HCT116 (cell line): ENCODE results near the gene THSD7B. TPM values are rescaled to one million over a fixed set of nuclear protein-coding genes. Genes with fewer than 3 reads are reported as not detected.

Experiments used
- ATAC-seq: fragments of 200-7000 bp; cut with Tn5 transposase; 2 replicates; pipeline ENCODE4 v1.9.1; 2020; ENCODE audit warnings: mild to moderate bottlenecking, moderate library complexity
- BruUV-seq: library from RNA; stranded (reverse); fragments of 400-500 nt; replicated peaks from 2 replicates; lab custom pipeline; 2021; lab: Mats Ljungman, UMichigan
- CTCF ChIA-PET: fragments of 300-600 bp; sonication (Branson Sonifier 250); formaldehyde crosslinking; loops from one replicate; lab custom pipeline; 2021; ENCODE audit warnings: antibody characterized with exemption; lab: Charles Lee
- POLR2A ChIA-PET: fragments of 300-600, 350-600 bp; sonication (Branson Sonifier 250); formaldehyde crosslinking; loops from one replicate; lab custom pipeline; 2021; ENCODE audit warnings: antibody characterized with exemption; lab: Charles Lee
- RAD21 ChIA-PET, 2 experiments: fragments of 300-600 bp; sonication (Branson Sonifier 250); formaldehyde crosslinking; loops; one replicate each; lab custom pipeline; 2023; ENCODE audit warnings: low total read pairs in 2 of 2; ENCODE audit not compliant: uncharacterized antibody in 2 of 2, unreplicated experiment in 2 of 2, low non-redundant PET in 1 of 2; lab: Charles Lee
- DNase-seq: peaks from one replicate; pipeline ENCODE4 v3.0.0-alpha.2; 2010; ENCODE audit warnings: low read depth, low spot score
- H2AFZ ChIP-seq: fragments of 200-600 bp; shearing (Covaris generic), sonication (generic); 2 replicates; pipeline ENCODE4 v1.6.1; 2017; ENCODE audit warnings: low read depth, mixed run types, mixed read lengths, antibody characterized with exemption, low read length; ENCODE audit not compliant: poor library complexity, severe bottlenecking
- H3K27ac ChIP-seq: 2 replicates; pipeline ENCODE4 v1.5.1; 2012; ENCODE audit warnings: low read depth, low read length
- H3K27me3 ChIP-seq: fragments of 200-600 bp; sonication (generic); 2 replicates; pipeline ENCODE4 v1.6.1; 2016; ENCODE audit warnings: mixed run types, low read length, mixed read lengths; ENCODE audit not compliant: insufficient read depth
- H3K36me3 ChIP-seq, 2 experiments: fragments of 200-500 bp in 1 of 2; fragments of 200-600 bp in 1 of 2; sonication (Bioruptor generic) in 1 of 2; sonication (generic) in 1 of 2; 2 replicates each; pipeline versions ENCODE4 v1.5.1 to v1.6.1; 2014 to 2016; ENCODE audit warnings: low read length in 2 of 2, inconsistent platforms in 1 of 2, mixed read lengths in 1 of 2, mixed run types in 1 of 2; ENCODE audit not compliant: insufficient read depth in 2 of 2, control insufficient read depth in 1 of 2
- H3K4me1 ChIP-seq, 2 experiments: fragments of 200-600 bp in 1 of 2; sonication (generic) in 1 of 2; 2 replicates each; pipeline versions ENCODE4 v1.5.1 to v1.6.1; 2012 to 2017; ENCODE audit warnings: low read length in 2 of 2, inconsistent platforms in 1 of 2, mild to moderate bottlenecking in 1 of 2, mixed read lengths in 1 of 2, mixed run types in 1 of 2, moderate library complexity in 1 of 2; ENCODE audit not compliant: insufficient read depth in 2 of 2, control insufficient read depth in 1 of 2
- H3K4me2 ChIP-seq: fragments of 200-600 bp; sonication (generic); 2 replicates; pipeline ENCODE4 v1.6.1; 2017; ENCODE audit warnings: mixed run types, low read length, mixed read lengths
- H3K4me3 ChIP-seq, 2 experiments: fragments of 200-600 bp in 1 of 2; sonication (generic) in 1 of 2; replicated peaks in 1 of 2; 2 replicates each; pipeline ENCODE4 v1.5.1; 2011 to 2016; ENCODE audit warnings: low read length in 2 of 2, control low read depth in 1 of 2, low read depth in 1 of 2, mild to moderate bottlenecking in 1 of 2, mixed read lengths in 1 of 2, mixed run types in 1 of 2
- H3K79me2 ChIP-seq: fragments of 200-600 bp; sonication (generic); 2 replicates; pipeline ENCODE4 v1.6.1; 2017; ENCODE audit warnings: mild to moderate bottlenecking, mixed run types, low read length, moderate library complexity, mixed read lengths; ENCODE audit not compliant: insufficient read depth
- H3K9ac ChIP-seq: fragments of 200-600 bp; sonication (generic); 2 replicates; pipeline ENCODE4 v1.6.1; 2016; ENCODE audit warnings: low read length, mixed read lengths
- H3K9me2 ChIP-seq: fragments of 200-600 bp; sonication (generic), shearing (Covaris generic); 2 replicates; pipeline ENCODE4 v1.6.1; 2017; ENCODE audit warnings: mixed run types, mild to moderate bottlenecking, moderate library complexity; ENCODE audit not compliant: insufficient read depth
- H3K9me3 ChIP-seq, 2 experiments: fragments of 200-500 bp in 1 of 2; fragments of 200-600 bp in 1 of 2; sonication (Bioruptor generic) in 1 of 2; sonication (generic) in 1 of 2; 2 replicates each; pipeline ENCODE4 v1.6.1; 2014 to 2017; ENCODE audit warnings: low read length in 2 of 2, mixed read lengths in 2 of 2, inconsistent platforms in 1 of 2, low read depth in 1 of 2, mild to moderate bottlenecking in 1 of 2, mixed run types in 1 of 2, moderate library complexity in 1 of 2; ENCODE audit not compliant: control insufficient read depth in 1 of 2, insufficient read depth in 1 of 2
- H4K20me1 ChIP-seq: fragments of 200-600 bp; sonication (generic), shearing (Covaris generic); 2 replicates; pipeline ENCODE4 v1.6.1; 2017; ENCODE audit warnings: mixed run types, mild to moderate bottlenecking, moderate library complexity; ENCODE audit not compliant: insufficient read depth
- ATF3 ChIP-seq: IDR thresholded peaks from 2 replicates; pipeline ENCODE4 v1.6.1; 2012
- CBX3 ChIP-seq: IDR thresholded peaks from 2 replicates; pipeline ENCODE4 v1.6.1; 2012; ENCODE audit warnings: low read depth
- CEBPB ChIP-seq: IDR thresholded peaks from 2 replicates; pipeline ENCODE4 v1.6.1; 2012; ENCODE audit warnings: low read depth
- EGR1 ChIP-seq: IDR thresholded peaks from 2 replicates; pipeline ENCODE4 v1.6.1; 2012; ENCODE audit warnings: low read depth
- EZH2 ChIP-seq: fragments of 200-600 bp; sonication (generic); IDR thresholded peaks from 2 replicates; pipeline ENCODE4 v1.6.1; 2017; ENCODE audit warnings: antibody characterized with exemption, mixed run types
- JUND ChIP-seq: IDR thresholded peaks from 2 replicates; pipeline ENCODE4 v1.6.1; 2012
- MAX ChIP-seq: IDR thresholded peaks from 2 replicates; pipeline ENCODE4 v1.6.1; 2012
- POLR2AphosphoS5 ChIP-seq: IDR thresholded peaks from 2 replicates; pipeline ENCODE4 v1.6.1; 2011; ENCODE audit warnings: mild to moderate bottlenecking, low read depth, low read length, moderate library complexity
- RAD21 ChIP-seq: IDR thresholded peaks from 2 replicates; pipeline ENCODE4 v1.6.1; 2012; ENCODE audit warnings: low read depth, mild to moderate bottlenecking
- REST ChIP-seq: IDR thresholded peaks from 2 replicates; pipeline ENCODE4 v1.6.1; 2012; ENCODE audit warnings: low read depth
- SIN3A ChIP-seq: IDR thresholded peaks from 2 replicates; pipeline ENCODE4 v1.6.1; 2012; ENCODE audit warnings: low read depth
- SP1 ChIP-seq: IDR thresholded peaks from 2 replicates; pipeline ENCODE4 v1.6.1; 2012; ENCODE audit warnings: low read depth
- SRF ChIP-seq: IDR thresholded peaks from 2 replicates; pipeline ENCODE4 v1.6.1; 2012; ENCODE audit warnings: low read depth
- TCF7L2 ChIP-seq: IDR thresholded peaks from 2 replicates; pipeline ENCODE4 v1.7.0; 2011; ENCODE audit warnings: borderline replicate concordance, inconsistent platforms; ENCODE audit not compliant: insufficient read depth, insufficient read length; ENCODE audit errors: extremely low read depth
- ZBTB33 ChIP-seq: IDR thresholded peaks from 2 replicates; pipeline ENCODE4 v1.6.1; 2011; ENCODE audit warnings: mild to moderate bottlenecking, low read length, moderate library complexity; ENCODE audit not compliant: insufficient replicate concordance; ENCODE audit errors: extremely low read depth
- ZFX ChIP-seq: fragments of 450-650 bp; IDR thresholded peaks from 2 replicates; pipeline ENCODE4 v1.6.1; 2017
- ZNF274 ChIP-seq: fragments of 200-500 bp; sonication (Bioruptor generic); IDR thresholded peaks from 2 replicates; pipeline ENCODE4 v1.6.1; 2014; ENCODE audit warnings: mild to moderate bottlenecking, low read depth, low read length, inconsistent platforms
- intact Hi-C: fragments of 100-400 bp; cut with micrococcal nuclease; formaldehyde crosslinking; loops from 2 replicates; pipeline ENCODE4 v1.10.0; 2022
- total RNA-seq: library from RNA; stranded (reverse); gene quantifications from one replicate; pipeline ENCODE4 v1.2.1, GENCODE V29; 2021; ENCODE audit not compliant: unreplicated experiment

The THSD7B gene
- total RNA-seq, 1 experiment from 2014 or later, result not detected

GRCh38 chr2:137435162-137435561 is 669.8 kb downstream of the THSD7B start:
- Histone ChIP-seq H3K4me1 (no peaks in the 10 kb centered on the region), H3K9ac (no peak overlapping the region), H3K4me3 (no peak overlapping the region), H2AFZ (no peak overlapping the region), H3K27me3 (no peaks in the 10 kb centered on the region), H3K4me2 (no peak overlapping the region), H4K20me1 (no peaks in the 10 kb centered on the region), H3K36me3 (no peaks in the 10 kb centered on the region), H3K27ac (no peak overlapping the region), H3K79me2 (no peaks in the 10 kb centered on the region), H3K9me2 (no peaks in the 10 kb centered on the region), H3K9me3 (no peaks in the 10 kb centered on the region; a peak in 1 of 4 replicates)
- DNase-seq (no peak), ATAC-seq (no peak)
- BruUV-seq, result no TSS peak
- CTCF ChIA-PET, result no interaction called here
- intact Hi-C loops, result no loop called here
- no peak for TF ChIP-seq CBX3
- no peak for TF ChIP-seq REST
- no peak for TF ChIP-seq EZH2
- no peak for TF ChIP-seq JUND
- TF ChIP-seq MAX, result no peak
- TF ChIP-seq POLR2AphosphoS5, result no peak
- TF ChIP-seq TCF7L2, result no peak
- TF ChIP-seq ZNF274, result no peak
- TF ChIP-seq RAD21, result no peak
- no peak for TF ChIP-seq SP1
- no peak for TF ChIP-seq ATF3
- no peak for TF ChIP-seq EGR1
- TF ChIP-seq SIN3A, result no peak
- TF ChIP-seq SRF, result no peak
- TF ChIP-seq ZFX, result no peak
- TF ChIP-seq ZBTB33, result no peak
- no peak for TF ChIP-seq CEBPB
- RAD21 ChIA-PET, result no interaction called here
- POLR2A ChIA-PET, result no interaction called here
